Putamen (tissue), 1 donor: ENCODE measurements around the gene PDGFD.
"Not testable (repeated sequence)": the region's sequence is repeated elsewhere in the genome, so short reads cannot be mapped to it uniquely, and the experiment has no call there.

ENCODE experiments used
- DNase-seq: peaks from one replicate; pipeline ENCODE4 v3.0.0-alpha.2; 2016; ENCODE audit warnings: low spot score

The PDGFD gene

GRCh38 chr11:104054911-104055529 is 108.9 kb downstream of the PDGFD start:
- no peak for DNase-seq

GRCh38 chr11:104053743-104054478 is 110.0 kb downstream of the PDGFD start:
- DNase-seq, result no peak

- no peak for DNase-seq
Measured at GRCh38 chr11:104051778-104052177, 112.2 kb downstream of the PDGFD start.

GRCh38 chr11:104049116-104049515 is 114.8 kb downstream of the PDGFD start:
- no peak for DNase-seq

- not testable (repeated sequence) for DNase-seq
Measured at GRCh38 chr11:104046858-104047257, 117.1 kb downstream of the PDGFD start.

- DNase-seq, result no peak
Measured at GRCh38 chr11:104046331-104046730, 117.6 kb downstream of the PDGFD start.

GRCh38 chr11:104043678-104044239 is 120.2 kb downstream of the PDGFD start:
- no peak for DNase-seq

GRCh38 chr11:104043142-104043541 is 120.8 kb downstream of the PDGFD start:
- DNase-seq, result no peak

GRCh38 chr11:104041792-104042191 is 122.2 kb downstream of the PDGFD start:
- no peak for DNase-seq

- DNase-seq, result no peak
Measured at GRCh38 chr11:104036995-104037394, 127.0 kb downstream of the PDGFD start.

- no peak for DNase-seq
Measured at GRCh38 chr11:104036588-104036987, 127.4 kb downstream of the PDGFD start, which contains the start of gene DDI1. TSS of gene DDI1 (plus strand) at chr11:104036640. CDS start at chr11:104036823, 183 bp downstream.

GRCh38 chr11:104033561-104033960 is 130.4 kb downstream of the PDGFD start:
- DNase-seq, result no peak

GRCh38 chr11:104033134-104033533 is 130.8 kb downstream of the PDGFD start:
- DNase-seq, result no peak

GRCh38 chr11:104028476-104029263 is 135.3 kb downstream of the PDGFD start:
- DNase-seq, result no peak

- DNase-seq, result no peak
Measured at GRCh38 chr11:104024572-104024971, 139.4 kb downstream of the PDGFD start.

GRCh38 chr11:104015649-104016415 is 148.1 kb downstream of the PDGFD start:
- no peak for DNase-seq

- DNase-seq, result no peak
Measured at GRCh38 chr11:104011044-104011443, 152.9 kb downstream of the PDGFD start.

GRCh38 chr11:104009744-104010143 is 154.2 kb downstream of the PDGFD start:
- DNase-seq, result no peak

- DNase-seq, result no peak
Measured at GRCh38 chr11:104005234-104005855, 158.6 kb downstream of the PDGFD start.

GRCh38 chr11:104003491-104003890 is 160.5 kb downstream of the PDGFD start:
- no peak for DNase-seq

- DNase-seq, result no peak
Measured at GRCh38 chr11:104001561-104002056, 162.3 kb downstream of the PDGFD start.
